Measurements from ENCODE around the gene APC. TPM values are rescaled to one million over a fixed set of nuclear protein-coding genes. Genes with fewer than 3 reads are reported as not detected.

Gene APC
- total RNA-seq, 1 experiment from 2014 or later, result 24.9 TPM

DNA sequence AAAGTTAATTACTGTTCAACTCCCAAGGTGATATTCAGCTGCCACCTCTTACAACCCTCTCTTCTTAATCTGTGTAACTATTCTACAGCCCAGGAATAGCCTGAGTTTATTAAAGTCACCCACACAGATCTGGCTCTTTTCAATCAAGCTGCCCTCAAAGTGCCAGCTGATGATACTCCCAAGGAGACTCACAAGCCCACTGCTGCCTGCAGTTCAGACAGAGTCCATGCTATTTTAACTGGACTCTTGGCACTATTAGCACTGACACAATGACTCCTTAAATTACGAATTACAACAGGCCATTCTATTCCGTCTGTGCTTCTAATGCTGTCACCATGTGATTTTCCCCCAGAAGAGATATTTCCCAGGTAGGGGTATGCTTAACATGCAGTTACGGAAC, 158.0 kb downstream of the APC start:
- Mint-ChIP-seq H3K27ac (ENCODE audit: low read depth, unreplicated experiment) (no peak overlapping the region), H3K27me3 (ENCODE audit: insufficient read depth, unreplicated experiment) (no peaks in the 10 kb centered on the region), H3K9me3 (ENCODE audit: unreplicated experiment) (no peaks in the 10 kb centered on the region), H3K4me1 (ENCODE audit: insufficient read depth, unreplicated experiment) (no peaks in the 10 kb centered on the region), H3K4me3 (ENCODE audit: unreplicated experiment) (no peak overlapping the region), H3K36me3 (ENCODE audit: insufficient read depth, unreplicated experiment) (peaks cover 78% of the 10 kb centered on the region)
- no TSS peak for BruUV-seq (replicated peaks)
- TF ChIP-seq, protein P1, sequence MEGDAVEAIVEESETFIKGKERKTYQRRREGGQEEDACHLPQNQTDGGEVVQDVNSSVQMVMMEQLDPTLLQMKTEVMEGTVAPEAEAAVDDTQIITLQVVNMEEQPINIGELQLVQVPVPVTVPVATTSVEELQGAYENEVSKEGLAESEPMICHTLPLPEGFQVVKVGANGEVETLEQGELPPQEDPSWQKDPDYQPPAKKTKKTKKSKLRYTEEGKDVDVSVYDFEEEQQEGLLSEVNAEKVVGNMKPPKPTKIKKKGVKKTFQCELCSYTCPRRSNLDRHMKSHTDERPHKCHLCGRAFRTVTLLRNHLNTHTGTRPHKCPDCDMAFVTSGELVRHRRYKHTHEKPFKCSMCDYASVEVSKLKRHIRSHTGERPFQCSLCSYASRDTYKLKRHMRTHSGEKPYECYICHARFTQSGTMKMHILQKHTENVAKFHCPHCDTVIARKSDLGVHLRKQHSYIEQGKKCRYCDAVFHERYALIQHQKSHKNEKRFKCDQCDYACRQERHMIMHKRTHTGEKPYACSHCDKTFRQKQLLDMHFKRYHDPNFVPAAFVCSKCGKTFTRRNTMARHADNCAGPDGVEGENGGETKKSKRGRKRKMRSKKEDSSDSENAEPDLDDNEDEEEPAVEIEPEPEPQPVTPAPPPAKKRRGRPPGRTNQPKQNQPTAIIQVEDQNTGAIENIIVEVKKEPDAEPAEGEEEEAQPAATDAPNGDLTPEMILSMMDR (IDR thresholded peaks at IDR 0.05; ENCODE audit: unreplicated experiment), result no peak
- intact Hi-C loops (cut with micrococcal nuclease), result no loop called here
- POLR2A ChIA-PET, result interaction anchor here (0.6 to 2.1 kb wide), 6 partner anchors 9 to 260 kb away, joined by 3 to 10 read pairs (median 4); no protein-coding TSS in a partner anchor
- DNase-seq (ENCODE audit: unreplicated experiment), result no peak
- CTCF ChIA-PET, result interaction anchor here (0.7 to 1.2 kb wide), 5 partner anchors 8 to 345 kb away, joined by 3 to 4 read pairs (median 3); no protein-coding TSS in a partner anchor

Other genes starting within 250 kb of the APC start
- 88.9 and 99.6 TPM in 2 replicates for gene SRP19, start 123.4 kb downstream of the APC start, total RNA-seq (2022)
- gene REEP5, start 184.3 kb downstream of the APC start, total RNA-seq (2022), result 64.8 and 65.2 TPM in 2 replicates
- 32.7 and 34.1 TPM in 2 replicates for gene DCP2, start 238.9 kb downstream of the APC start, total RNA-seq (2022)